ENCODE data around the gene INO80E. TPM values are rescaled to one million over a fixed set of nuclear protein-coding genes. Genes with fewer than 3 reads are reported as not detected.

The INO80E gene
- total and polyA plus RNA-seq, 2 of the 8 experiments (the other 6 are each of a cell fraction or from before 2014, with no cell fraction given), result 43.0 to 91.2 TPM

DNA sequence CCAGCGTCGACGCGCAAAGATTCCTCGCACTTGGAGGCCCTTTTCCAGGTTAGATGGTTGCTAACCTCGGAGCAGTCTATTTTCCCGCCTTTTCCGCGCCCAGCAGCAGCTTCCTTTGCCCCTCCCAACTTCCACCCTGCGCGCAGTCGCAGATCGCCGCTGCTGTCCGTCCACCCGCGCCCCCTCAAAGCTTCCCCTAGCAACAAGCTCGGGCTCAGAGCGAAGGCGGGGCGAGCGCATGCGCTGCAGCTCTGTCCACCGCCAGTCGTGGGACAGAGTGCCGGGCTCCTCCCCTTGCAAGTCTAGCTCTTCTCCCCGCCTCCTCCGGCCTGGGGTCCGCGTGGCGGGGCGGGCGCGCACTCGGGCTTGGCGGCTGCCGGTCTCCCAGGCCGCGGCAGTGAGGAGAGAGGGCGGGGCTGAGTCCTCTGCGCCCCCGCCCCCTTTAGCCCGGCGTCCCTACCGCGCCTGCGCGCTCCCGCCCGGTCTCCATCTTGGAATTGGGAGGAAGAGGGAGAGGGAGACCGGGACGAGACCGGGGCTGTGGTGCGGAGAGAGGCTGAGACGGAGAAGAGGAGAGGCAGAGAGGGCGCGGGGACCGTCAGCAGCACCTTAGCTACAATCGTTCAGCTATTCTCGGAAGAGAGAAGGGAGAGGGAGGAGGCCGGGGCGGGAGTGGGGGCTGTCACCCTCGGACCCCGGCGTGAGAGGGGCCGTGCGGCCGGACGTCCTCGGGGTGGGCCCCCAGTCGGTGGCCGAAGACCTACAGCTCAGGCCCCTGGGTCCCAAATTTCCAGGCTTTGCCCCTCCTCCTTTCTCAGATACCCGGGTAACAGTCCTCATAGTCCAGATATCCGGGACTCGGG, 22.4 kb upstream of the INO80E start, which contains the start of gene TAOK2 (continued):
- TF ChIP-seq, protein P1, sequence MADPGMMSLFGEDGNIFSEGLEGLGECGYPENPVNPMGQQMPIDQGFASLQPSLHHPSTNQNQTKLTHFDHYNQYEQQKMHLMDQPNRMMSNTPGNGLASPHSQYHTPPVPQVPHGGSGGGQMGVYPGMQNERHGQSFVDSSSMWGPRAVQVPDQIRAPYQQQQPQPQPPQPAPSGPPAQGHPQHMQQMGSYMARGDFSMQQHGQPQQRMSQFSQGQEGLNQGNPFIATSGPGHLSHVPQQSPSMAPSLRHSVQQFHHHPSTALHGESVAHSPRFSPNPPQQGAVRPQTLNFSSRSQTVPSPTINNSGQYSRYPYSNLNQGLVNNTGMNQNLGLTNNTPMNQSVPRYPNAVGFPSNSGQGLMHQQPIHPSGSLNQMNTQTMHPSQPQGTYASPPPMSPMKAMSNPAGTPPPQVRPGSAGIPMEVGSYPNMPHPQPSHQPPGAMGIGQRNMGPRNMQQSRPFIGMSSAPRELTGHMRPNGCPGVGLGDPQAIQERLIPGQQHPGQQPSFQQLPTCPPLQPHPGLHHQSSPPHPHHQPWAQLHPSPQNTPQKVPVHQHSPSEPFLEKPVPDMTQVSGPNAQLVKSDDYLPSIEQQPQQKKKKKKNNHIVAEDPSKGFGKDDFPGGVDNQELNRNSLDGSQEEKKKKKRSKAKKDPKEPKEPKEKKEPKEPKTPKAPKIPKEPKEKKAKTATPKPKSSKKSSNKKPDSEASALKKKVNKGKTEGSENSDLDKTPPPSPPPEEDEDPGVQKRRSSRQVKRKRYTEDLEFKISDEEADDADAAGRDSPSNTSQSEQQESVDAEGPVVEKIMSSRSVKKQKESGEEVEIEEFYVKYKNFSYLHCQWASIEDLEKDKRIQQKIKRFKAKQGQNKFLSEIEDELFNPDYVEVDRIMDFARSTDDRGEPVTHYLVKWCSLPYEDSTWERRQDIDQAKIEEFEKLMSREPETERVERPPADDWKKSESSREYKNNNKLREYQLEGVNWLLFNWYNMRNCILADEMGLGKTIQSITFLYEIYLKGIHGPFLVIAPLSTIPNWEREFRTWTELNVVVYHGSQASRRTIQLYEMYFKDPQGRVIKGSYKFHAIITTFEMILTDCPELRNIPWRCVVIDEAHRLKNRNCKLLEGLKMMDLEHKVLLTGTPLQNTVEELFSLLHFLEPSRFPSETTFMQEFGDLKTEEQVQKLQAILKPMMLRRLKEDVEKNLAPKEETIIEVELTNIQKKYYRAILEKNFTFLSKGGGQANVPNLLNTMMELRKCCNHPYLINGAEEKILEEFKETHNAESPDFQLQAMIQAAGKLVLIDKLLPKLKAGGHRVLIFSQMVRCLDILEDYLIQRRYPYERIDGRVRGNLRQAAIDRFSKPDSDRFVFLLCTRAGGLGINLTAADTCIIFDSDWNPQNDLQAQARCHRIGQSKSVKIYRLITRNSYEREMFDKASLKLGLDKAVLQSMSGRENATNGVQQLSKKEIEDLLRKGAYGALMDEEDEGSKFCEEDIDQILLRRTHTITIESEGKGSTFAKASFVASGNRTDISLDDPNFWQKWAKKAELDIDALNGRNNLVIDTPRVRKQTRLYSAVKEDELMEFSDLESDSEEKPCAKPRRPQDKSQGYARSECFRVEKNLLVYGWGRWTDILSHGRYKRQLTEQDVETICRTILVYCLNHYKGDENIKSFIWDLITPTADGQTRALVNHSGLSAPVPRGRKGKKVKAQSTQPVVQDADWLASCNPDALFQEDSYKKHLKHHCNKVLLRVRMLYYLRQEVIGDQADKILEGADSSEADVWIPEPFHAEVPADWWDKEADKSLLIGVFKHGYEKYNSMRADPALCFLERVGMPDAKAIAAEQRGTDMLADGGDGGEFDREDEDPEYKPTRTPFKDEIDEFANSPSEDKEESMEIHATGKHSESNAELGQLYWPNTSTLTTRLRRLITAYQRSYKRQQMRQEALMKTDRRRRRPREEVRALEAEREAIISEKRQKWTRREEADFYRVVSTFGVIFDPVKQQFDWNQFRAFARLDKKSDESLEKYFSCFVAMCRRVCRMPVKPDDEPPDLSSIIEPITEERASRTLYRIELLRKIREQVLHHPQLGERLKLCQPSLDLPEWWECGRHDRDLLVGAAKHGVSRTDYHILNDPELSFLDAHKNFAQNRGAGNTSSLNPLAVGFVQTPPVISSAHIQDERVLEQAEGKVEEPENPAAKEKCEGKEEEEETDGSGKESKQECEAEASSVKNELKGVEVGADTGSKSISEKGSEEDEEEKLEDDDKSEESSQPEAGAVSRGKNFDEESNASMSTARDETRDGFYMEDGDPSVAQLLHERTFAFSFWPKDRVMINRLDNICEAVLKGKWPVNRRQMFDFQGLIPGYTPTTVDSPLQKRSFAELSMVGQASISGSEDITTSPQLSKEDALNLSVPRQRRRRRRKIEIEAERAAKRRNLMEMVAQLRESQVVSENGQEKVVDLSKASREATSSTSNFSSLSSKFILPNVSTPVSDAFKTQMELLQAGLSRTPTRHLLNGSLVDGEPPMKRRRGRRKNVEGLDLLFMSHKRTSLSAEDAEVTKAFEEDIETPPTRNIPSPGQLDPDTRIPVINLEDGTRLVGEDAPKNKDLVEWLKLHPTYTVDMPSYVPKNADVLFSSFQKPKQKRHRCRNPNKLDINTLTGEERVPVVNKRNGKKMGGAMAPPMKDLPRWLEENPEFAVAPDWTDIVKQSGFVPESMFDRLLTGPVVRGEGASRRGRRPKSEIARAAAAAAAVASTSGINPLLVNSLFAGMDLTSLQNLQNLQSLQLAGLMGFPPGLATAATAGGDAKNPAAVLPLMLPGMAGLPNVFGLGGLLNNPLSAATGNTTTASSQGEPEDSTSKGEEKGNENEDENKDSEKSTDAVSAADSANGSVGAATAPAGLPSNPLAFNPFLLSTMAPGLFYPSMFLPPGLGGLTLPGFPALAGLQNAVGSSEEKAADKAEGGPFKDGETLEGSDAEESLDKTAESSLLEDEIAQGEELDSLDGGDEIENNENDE (IDR thresholded peaks at IDR 0.05; ENCODE audit: insufficient replicate concordance, low read length), result no peak
- TF ChIP-seq JUN (IDR thresholded peaks at IDR 0.05; ENCODE audit: low read depth, low read length) (no peak), SIRT6 (IDR thresholded peaks at IDR 0.05; ENCODE audit: low read length) (no peak), POLR2AphosphoS5 (IDR thresholded peaks at IDR 0.05; ENCODE audit: low read depth, low read length) (no peak; the same call in 1 of the 2 replicates), TEAD4 (IDR thresholded peaks at IDR 0.05; ENCODE audit: low read depth, low read length) (no peak), NANOG (IDR thresholded peaks at IDR 0.05; ENCODE audit: insufficient read depth, low read depth, low read length, poor library complexity, severe bottlenecking) (no peak), KDM5A (IDR thresholded peaks at IDR 0.05; ENCODE audit: low read length) (no peak), YY1 (IDR thresholded peaks at IDR 0.05; ENCODE audit: low read depth, low read length) (peak; percentile 86), JUND (IDR thresholded peaks at IDR 0.05; ENCODE audit: low read length) (no peak), CREB1 (IDR thresholded peaks at IDR 0.05) (peak; percentile 66; the same call in 1 of the 2 replicates), GABPA (IDR thresholded peaks at IDR 0.05; ENCODE audit: borderline replicate concordance, insufficient read depth, low read length) (no peak)
